Colon (tissue), 2 donors: ENCODE data around the gene CRYBA2.

Experiments used
- FAIRE-seq: peaks from 2 replicates; lab custom pipeline; 2012; peaks lifted over from hg19 to GRCh38; lab: Jason Lieb, UNC
- donor health status: control.
- donor health status: control.

The CRYBA2 gene

DNA sequence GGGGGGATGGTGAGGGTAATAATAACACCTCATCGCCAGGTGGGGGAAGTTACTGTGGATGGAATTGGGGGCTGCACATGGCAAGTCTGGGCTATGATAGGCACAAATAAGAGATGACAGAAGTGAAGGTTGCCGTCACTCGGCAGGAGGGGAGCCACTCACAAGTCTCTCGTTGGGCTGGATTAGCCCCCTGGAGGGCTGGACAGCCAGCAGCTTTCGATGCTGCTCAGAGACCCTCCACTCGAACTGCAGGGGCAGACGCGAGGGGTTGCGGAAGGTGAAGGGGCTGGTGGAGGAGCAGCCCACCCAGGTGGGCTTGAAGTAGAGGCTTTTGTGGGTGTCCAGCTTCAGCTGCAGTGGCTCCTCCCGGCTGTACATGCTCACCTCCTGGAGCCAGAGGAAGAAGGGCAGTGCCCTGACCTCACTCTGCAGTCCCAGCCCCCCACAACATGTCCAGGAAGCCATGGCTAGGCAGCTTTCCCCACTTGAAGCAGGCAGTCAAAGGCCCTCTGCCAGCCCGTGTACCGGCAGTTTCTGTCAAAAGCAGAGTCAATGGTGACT lies 29.9 kb upstream of the CRYBA2 start:
- no peak for FAIRE-seq

DNA sequence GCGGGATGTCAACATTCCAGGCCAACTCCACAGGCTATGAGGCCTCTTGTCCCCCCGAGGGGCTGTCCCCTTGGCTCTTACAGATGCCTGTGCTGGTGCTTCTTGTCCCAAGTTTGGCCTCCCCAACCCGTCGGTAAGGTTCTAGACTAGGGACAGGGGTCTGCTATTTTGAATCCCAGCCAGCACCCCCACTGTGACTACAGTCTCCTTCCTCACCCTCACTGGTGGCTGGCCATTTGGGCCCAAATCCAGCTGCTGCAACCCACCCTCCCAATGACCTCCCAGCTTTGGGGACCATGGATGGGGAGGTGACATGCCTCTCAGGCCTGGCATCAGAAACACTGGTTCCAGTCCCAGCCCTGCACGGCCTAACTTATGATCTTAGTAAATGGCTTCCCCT lies 29.4 kb upstream of the CRYBA2 start:
- no peak for FAIRE-seq

DNA sequence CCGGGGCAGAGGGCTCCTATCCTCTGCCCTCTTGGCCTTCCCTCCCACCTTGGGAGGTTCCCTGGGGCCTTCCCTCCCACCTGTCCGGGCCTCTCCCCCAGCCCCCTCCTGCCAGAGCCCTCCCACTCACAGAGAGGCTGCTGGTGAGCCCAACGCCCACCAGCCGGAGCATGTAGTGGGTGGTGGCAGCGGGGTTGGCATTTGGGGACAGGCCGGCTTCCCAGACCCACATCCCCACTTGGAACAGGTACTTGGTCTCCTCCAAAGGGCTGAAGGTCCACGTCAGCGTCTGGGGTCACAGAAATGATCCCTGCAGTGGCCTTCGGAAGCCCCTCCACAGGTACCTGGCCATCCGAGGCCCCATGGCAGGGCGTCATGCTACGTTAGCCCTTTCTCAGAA lies 28.8 kb upstream of the CRYBA2 start:
- no peak for FAIRE-seq

DNA sequence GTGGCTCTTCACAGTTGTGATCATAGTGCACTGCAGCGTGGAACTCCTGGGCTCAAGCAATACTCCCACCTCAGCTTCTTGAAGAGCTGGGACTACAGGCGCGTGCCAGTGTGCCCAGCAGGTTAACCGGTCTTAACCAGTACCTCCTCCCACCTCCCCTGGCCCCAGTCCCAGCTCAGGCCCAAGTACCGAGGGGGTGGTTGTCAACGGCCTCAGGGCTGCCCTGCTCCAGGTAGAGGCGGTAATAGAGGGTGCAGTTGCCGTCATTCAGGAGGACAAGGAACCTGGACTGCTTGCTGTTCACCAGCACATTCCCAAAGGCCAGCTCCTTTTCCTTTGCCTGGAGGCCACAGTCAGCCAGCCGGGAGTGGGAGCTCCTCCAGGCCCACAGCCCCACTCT lies 28.4 kb upstream of the CRYBA2 start:
- no peak for FAIRE-seq

DNA sequence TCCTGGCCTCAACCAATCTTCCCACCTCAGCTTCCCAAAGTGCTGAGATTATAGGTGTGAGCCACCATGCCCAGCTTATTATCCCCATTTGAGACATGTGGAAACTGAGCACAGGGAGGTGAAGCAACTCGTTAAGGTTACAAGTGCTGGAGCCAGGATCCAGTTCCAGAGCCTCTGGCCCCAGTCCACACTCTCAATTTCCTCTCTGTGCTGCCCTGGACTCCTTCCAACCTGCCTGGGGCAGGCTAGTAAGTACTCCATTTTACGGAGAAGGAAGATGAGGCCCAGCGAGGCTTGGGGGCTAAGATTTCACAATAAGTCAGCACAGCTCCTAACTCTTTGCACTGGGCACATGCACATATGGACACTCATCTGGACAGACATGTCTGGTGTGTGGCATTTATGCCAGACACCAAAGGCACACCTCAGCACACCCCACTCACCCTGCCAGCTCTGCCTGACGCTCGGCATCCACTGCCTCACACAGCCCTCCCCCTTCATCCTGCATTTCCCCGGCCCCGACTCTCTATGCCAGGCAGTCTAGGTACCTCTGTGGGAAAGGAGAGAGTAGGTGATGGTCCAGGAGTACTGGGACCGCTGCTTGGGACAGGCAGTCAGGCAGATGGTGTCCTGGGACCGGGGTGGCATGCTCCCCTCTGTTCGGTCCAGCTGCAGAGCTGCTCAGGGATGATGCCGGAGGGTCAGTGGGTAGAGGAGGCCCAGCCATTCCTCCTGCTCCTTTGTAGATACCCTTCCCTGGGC lies 27.6 kb upstream of the CRYBA2 start:
- no peak for FAIRE-seq

DNA sequence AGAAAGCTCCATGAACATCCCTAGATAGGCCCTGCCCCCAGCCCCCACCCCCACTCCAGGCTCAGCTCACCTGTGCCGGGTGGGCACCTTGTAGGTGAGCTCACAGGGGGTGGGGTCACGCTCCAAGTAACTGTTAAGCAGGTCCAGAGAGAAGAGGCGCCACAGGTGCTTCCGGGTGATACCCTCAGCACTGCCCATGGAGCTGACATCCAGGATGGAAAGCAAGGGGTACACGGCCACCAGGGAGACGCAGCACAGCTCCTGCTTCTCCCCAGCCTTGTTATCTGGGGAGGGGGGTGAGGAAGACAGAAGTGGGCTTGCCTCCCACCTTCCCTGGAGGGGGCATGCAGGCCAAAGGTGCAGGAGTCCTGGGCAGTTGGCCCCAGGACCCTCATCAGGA lies 26.2 kb upstream of the CRYBA2 start:
- no peak for FAIRE-seq

DNA sequence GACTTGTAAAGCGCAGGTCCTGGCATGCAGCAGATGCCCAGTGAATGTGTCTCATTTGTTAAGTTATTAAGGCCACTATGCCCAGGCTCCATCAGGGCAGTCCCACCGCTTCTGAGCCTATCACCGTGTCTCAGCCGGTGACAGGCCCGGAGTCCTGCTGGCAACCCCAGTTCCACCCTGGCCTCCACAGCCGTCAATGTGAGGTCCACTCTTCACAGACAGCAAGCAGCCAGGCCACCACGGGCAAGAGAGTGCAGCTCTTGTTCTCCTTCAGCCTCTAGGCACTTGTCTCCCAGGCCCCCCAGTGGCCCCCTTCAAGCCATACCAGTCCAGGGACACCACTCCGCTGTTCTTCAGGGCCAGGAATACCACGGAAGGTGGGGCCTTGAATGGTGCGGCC lies 25.5 kb upstream of the CRYBA2 start:
- no peak for FAIRE-seq

DNA sequence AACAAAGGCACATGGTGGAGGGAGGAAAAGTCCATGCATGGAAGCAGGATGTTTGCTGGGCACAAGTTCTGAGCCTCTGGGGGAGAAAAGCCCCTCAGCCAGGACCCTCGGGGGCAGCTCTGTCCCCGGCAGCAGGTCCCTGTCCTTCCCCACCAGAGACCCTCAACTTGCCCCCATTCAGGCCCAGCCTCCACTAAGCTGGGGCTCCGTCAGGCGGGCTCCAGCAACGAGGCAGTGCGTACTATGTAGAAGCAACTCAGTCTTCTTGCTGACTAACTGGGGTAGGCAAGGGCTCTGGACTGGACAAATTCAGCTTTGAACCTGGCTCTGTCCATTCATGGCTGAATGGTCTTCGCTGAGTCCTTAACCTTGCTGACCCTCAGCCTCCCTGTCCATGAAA lies 25.1 kb upstream of the CRYBA2 start:
- no peak for FAIRE-seq

DNA sequence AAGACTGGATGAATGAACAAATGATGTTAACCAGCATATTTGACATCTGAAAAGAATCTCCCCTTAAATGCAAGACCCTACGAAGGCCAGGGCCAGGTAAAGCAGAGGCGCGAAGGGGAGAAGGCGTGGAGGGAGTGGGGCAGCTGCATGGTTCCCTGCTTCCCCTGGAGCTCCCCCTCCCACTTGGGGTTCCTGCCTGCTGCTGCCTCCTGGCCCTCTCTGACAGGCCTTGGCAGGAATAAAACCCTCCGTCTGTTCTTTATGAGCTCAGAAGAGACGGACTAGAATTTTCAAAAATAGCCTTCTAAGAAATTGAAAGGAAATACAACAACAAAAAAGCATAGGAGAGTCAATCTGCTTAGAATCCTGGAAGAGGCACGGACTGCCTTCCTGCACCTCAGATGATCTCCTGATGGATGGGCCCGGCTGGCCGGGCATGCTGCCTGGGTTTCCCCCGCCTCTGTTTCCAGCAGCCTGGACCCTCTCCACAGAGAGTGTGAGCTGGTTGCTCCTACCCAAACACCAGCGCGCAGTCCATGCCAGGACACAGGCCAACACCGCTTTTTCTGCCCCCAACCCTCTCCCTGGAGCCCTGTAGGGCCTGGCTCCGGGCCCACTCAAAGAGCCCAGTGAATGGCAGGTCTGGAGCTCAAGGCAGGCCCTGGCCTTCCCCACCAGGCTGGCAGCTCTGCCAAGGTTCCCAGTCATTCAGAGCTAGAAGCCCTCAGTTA lies 24.1 kb upstream of the CRYBA2 start:
- FAIRE-seq, result no peak

DNA sequence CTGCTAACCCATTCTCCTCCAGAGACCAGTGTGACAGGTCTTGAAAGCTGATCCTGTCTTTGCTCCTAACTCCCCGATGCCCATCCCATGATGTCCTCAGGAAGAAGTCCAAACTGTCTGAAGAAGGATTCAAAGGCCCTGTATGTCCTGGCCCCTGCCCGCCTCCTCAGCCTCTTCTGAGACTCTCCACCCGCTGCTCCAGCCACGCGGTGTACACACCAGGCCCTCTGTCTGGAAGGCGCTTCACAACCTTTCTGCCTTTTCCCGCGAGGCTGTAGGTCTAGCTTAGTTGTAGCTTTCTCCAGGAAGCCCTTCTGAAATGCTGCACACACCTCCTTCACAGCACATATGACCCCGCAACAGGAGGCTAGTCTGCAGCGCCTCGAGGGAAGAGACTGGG lies 23.5 kb upstream of the CRYBA2 start:
- FAIRE-seq, result no peak

DNA sequence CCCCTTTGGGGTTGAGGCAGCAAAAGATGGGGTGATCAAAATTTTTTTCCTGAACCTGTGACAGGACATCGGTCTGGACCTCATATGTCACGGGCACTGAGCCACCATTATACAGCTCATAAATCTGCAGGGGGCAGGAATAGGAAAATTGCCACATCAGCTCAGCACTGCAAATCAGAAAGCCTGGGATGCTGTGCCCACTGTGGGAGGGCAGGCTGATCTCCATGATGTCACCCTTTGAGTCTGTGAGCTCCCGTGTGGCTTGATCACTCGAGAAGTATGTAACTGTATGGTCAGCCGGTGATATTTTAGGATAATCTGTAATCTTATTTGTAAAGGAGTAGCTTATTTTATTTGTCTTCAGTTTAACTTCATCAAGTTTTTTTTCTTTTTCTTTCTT lies 17.7 kb upstream of the CRYBA2 start:
- FAIRE-seq, result no peak

DNA sequence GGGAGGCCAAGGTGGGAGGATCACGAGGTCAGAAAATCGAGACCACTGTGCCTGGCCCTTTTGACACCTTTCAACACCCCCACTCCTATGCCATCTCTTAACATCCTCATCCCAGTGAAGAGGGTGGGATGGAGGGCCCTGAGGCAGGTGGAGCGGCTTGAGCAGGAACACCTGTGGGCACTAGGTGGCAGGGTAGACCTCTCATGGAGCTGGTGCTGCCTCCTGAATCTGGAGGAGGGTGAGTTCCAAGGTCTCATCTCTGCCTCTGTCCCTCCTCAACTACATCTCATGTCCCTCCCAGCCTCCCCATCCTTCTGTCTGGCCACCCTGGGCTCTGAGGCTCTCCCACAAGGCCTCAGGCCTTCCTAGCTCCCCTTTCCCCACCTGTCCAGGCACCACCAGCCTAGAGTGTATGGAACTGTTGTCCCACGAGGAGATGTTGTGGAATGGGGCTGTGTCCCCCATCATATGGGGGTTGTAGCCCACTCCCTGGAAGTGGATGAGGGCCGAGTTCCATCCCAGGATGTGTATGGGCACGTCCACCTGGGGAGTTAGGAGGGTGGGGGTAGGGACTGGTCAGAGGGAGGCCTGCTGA lies 17.0 kb upstream of the CRYBA2 start:
- no peak for FAIRE-seq

DNA sequence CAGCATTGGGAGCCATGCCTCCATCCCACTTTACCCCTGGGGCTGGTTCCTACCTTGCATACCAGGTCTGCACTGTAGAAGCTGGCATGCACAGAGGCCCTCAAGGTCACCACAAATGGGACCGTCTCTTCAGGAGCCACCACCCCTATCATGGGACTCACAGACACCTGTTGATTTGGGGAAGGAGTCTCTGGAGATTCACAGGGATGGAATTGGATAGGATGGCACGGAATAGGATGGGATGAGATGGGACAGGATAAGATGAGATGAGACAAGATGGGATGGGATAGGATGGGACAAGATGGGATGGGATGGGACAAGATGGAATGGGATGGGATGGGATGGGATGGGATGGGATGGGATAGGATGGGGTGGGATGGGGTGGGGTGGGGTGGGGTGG lies 16.1 kb upstream of the CRYBA2 start:
- no peak for FAIRE-seq

DNA sequence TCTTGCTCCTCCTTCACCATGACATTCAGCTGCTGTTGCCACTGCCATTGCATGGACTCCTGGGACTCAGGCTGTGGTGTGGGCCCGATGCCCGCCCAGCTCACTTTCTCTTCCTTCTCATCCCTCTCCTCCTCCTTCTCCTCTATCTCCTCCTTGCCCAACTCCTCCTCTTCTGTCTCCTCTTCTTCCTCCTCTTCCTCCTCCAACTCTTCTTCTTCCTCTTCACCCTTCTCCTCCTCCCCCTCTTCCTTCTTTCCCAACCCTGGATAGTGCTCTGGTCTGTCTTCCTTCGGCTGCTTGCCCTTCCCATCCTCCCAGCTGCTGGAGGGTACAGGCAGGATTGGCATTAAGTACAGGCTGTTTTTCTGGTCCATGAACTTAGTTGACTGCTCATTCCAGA lies 10.8 kb upstream of the CRYBA2 start:
- no peak for FAIRE-seq

DNA sequence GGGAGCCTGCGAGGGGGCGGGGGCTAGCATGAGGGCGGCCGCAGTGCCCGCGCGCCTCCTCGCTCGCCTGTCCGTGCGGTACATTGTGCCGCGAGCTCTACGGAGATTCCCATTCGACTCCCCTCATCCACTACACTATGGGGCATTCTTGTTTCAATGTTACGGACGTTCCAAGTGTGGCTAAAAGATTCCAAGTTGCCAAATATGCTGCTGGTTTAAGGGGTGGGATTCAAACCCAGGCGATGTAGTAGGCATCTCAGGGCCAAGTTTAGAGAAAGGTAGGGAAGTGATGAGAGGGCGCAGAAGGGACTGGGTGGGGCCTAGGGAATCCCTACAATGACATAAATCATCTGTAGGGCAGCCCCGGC lies 10.0 kb upstream of the CRYBA2 start:
- no peak for FAIRE-seq

DNA sequence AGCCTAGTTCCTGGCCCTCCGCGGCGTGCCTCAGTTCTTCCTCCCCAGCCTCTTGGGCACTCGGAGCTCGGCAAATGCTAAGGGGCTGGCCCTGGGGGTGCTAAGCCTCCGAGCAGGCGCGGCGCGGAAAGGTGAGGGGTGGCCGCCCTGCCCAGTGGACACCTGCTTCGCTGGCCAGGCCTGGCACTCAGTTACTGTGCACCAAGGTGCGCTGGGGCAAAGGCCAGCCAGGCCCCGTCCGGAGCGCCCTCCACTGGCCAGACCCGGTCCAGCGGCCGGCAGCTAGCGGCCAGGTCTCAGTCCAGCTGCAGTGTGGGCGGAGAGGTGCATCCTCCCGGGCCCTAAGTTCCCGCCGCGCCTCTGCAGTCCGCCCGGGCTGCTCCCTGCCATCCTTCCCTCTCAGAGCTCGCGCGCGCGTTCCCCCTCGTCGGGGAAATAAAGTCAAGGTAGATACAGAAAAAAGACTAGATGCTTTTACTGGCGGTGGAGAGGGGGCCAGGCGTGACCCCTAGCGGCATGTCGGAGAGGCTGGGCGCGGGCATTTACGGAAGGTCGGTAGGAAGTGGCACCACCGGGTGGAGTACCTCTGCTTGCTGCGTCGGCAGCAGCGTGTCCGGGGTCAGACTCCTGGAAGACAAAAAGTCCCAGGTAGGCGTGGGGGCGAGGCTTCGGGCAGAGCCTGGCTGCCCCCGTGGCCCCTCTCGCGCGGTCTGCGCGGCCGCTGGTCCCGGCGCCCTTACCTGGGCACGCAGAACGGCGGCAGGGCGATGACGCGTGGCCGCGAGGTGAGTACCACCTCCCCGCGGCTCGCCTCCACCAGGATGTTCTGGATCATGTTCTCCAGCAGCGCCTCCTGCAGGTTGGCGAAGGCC lies 9.4 kb upstream of the CRYBA2 start:
- FAIRE-seq, result no peak

DNA sequence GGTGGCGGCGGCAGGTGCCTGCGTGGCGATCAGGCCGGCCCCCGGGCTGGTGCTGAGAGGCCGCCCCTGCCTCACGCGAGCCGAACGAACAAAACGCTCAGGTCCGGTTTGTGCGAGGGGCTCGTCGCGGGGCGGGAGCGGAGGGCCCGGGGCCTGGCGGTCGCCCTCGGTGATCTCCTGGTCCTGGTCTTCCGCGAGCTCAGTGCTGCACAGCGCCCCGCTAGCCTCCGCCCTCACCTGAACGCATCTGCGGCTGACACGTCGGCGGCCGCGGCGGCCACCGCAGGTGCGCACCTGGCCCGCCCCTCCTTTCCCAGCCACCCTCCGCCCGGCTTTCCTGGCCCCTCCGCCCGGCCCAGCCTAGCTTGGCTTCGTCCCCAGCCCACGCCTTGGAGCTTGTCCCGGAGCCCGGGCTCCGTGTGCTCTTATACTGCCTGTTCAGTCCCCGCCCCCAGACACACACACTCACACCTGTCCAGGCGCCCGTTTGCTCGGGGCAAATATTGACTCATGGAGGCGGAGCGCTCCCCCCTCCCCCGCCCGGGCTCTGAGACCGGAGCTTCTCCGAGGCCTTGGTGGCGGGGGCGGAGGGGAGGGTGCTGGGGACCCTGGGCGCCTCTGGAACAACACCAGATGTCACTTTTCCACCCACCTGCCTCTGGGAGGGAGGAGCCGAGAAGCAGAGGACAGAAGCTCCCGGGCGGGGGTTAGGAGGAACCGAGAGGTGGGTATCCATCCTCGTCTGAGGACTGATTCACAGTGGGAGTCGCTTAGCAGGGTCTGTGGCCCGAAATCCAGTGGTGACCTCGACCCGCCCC lies 8.6 kb upstream of the CRYBA2 start:
- FAIRE-seq, result no peak

DNA sequence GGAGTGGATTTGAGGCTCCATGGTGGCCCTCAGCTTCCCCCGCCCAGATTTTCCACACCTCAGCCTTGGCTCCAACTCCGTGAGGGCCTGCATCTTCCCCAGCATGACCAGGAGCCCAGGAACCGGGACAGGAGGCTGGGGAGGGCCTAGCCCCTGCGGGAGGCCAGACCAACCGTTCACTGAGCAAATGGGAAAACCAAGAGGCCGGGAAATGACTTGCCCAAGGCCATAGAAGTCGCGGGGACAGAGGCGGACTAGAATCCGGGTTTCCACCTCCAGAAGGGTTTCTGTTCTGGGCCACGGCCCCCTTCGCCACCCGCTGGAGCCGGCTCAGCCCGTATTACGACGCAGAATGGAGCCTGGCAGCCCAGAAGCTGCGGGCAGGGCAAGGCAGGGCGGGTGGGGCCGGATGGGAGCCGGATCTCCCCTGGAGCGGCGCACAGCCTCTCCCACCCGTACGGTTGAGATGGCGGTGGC lies 7.9 kb upstream of the CRYBA2 start:
- FAIRE-seq, result no peak

DNA sequence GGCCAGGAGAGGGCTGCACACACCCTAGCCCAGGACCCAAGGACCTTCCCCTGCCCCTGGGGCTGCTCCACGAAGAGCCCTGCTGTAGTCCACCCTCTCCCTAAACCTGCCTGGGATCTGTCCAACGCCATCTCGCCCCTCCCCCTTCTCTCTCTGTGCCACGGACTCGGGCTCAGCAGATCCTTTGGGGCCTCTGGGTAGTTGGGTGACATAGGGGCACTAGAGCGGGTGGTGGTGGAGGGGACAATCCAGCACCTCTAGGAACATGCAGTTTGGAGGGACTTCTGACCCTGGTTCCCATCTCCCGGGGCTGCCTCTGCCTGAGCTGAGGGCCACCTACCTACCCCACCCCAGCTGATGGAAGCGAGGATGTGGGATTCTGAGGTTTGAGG lies 7.3 kb upstream of the CRYBA2 start:
- FAIRE-seq, result no peak

DNA sequence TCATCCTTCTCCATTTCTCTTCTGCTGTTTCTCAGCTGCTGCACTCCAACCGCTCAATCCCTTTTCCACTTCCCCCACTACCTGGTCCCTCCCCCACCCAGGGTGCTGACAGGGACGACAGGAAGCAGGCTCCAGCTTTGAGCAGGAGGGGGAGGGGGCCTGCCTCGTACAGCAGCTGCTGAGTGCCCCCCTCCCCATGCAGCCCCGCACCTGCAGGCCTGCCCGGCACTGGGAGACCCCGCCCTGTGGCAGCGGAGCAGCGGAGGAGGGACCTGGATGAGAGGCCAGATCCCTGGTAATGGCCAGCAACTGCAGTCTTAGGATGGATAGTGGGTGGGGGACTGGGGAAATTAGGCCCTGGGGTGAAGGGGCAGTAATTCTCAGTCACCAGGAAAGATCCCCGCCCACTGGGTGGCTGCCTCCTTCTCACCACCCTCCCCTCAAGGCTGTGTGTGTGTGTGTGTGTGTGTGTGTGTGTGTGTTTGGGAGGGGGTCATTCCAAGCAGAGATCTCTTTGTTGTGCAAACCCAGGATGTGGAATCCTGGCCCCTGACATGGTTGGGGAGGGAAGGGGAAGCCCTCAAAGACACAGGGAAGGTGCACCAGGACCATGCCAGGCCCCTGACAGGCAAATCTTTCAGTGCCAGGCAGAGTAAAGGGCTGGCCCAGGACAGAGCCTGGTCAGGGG lies 6.8 kb upstream of the CRYBA2 start:
- no peak for FAIRE-seq
